Skin of body (tissue), 2 donors: ENCODE data around the gene OR4E1. TPM values are rescaled to one million over a fixed set of nuclear protein-coding genes. Genes with fewer than 3 reads are reported as not detected.
"Not testable (repeated sequence)": the region's sequence is repeated elsewhere in the genome, so short reads cannot be mapped to it uniquely, and the experiment has no call there.

Experiments used
- DNase-seq: peaks from one replicate; lab custom pipeline; 2025; lab: John Stamatoyannopoulos, UW
- total RNA-seq: library from RNA; depleted of rRNA; stranded (reverse); fragments of >200 nt; gene quantifications from one replicate; pipeline ENCODE4 v1.2.3, GENCODE V29; 2014

Gene OR4E1
- not detected for total RNA-seq

GRCh38 chr14:21673718-21674117, at the start of gene OR4E1:
Gene OR4E1 (minus strand): TSS chr14:21673818. CDS start chr14:21670935, 2,883 bp downstream.
- DNase-seq = no peak

- no peak for DNase-seq
These were observed 47.9 kb upstream of the OR4E1 start for GRCh38 chr14:21721504-21721903.

- DNase-seq = no peak
These were observed 46.2 kb upstream of the OR4E1 start for GRCh38 chr14:21719841-21720240.

GRCh38 chr14:21714318-21714929, 40.8 kb upstream of the OR4E1 start:
- DNase-seq = no peak

GRCh38 chr14:21712036-21712435, 38.4 kb upstream of the OR4E1 start:
- DNase-seq = no peak

GRCh38 chr14:21711360-21711961, 37.8 kb upstream of the OR4E1 start:
- DNase-seq = no peak

- no peak for DNase-seq
These were observed 30.7 kb upstream of the OR4E1 start for GRCh38 chr14:21704338-21704737.

- DNase-seq = no peak
These were observed 30.0 kb upstream of the OR4E1 start for GRCh38 chr14:21703357-21704326.

- DNase-seq = no peak
These were observed 28.7 kb upstream of the OR4E1 start for GRCh38 chr14:21702316-21702715.

- DNase-seq = no peak
These were observed 25.9 kb upstream of the OR4E1 start for GRCh38 chr14:21699551-21699950.

- DNase-seq = not testable (repeated sequence)
These were observed 24.9 kb upstream of the OR4E1 start for GRCh38 chr14:21698538-21698937.

- DNase-seq = not testable (repeated sequence)
These were observed 24.0 kb upstream of the OR4E1 start for GRCh38 chr14:21697662-21698061.

GRCh38 chr14:21694425-21694824, 20.8 kb upstream of the OR4E1 start:
- DNase-seq = no peak

- DNase-seq = no peak
These were observed 12.8 kb upstream of the OR4E1 start for GRCh38 chr14:21686468-21686867.

- no peak for DNase-seq
These were observed 6.5 kb upstream of the OR4E1 start for GRCh38 chr14:21680072-21680471.

GRCh38 chr14:21675566-21675965, 1.9 kb upstream of the OR4E1 start:
- DNase-seq = no peak

- DNase-seq = no peak
These were observed 1.5 kb downstream of the OR4E1 start for GRCh38 chr14:21672116-21672515.

GRCh38 chr14:21671371-21671770, 2.2 kb downstream of the OR4E1 start:
- DNase-seq = no peak

GRCh38 chr14:21669284-21669683, 4.3 kb downstream of the OR4E1 start:
- DNase-seq = no peak

- DNase-seq = no peak
These were observed 5.2 kb downstream of the OR4E1 start for GRCh38 chr14:21668377-21668776.

GRCh38 chr14:21656980-21657379, 16.6 kb downstream of the OR4E1 start:
- no peak for DNase-seq

GRCh38 chr14:21654215-21654614, 19.4 kb downstream of the OR4E1 start:
- DNase-seq = no peak
